ENCODE results near the gene TSPAN33. TPM values are rescaled to one million over a fixed set of nuclear protein-coding genes. Genes with fewer than 3 reads are reported as not detected.

TSPAN33 gene
- total RNA-seq, 1 donor from 2014 or later = 9.5 TPM

DNA sequence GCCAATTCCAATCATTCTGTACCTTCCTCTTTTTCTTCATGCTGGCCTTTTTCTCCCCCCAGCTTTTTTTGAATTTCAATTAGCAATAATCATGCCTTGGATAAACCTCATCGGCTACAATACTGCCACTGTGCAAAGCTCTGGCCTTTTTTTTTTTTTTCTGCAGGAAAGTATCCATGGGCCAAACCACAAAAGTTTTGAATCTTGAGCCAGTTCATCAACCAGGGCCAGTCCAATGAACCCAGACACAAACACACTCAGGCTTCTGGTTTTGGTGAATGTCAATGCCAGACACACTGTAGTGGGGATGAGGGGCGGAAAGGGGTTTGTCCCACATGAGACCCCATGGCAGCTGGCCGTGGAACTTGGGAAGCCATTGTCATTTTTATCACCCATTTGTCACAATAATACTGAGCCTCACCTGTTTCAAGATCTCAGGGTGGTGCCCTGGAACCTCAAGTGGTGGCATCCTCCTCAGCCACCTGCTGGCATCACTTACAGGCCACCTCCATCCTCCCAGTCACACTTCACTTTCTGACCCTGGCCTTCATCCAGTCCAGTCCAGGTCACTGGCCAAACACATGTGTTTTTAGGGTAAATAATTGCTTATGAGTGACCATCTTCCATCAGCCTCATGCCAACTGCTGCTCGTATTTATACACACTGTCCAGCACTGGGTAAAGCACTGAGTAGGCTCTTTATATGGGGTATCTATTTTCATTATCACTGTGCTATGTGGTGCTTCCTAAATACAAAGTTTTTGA lies 40.8 kb upstream of the TSPAN33 start:
- DNase-seq = no peak
- Histone ChIP-seq H3K27ac (no peak overlapping the region), H3K9me3 (no peaks in the 10 kb centered on the region), H3K27me3 (ENCODE audit: low read depth) (no peaks in the 10 kb centered on the region), H3K4me1 (no peaks in the 10 kb centered on the region), H3K36me3 (no peaks in the 10 kb centered on the region), H3K4me3 (no peak overlapping the region)
- TF ChIP-seq, protein P1, sequence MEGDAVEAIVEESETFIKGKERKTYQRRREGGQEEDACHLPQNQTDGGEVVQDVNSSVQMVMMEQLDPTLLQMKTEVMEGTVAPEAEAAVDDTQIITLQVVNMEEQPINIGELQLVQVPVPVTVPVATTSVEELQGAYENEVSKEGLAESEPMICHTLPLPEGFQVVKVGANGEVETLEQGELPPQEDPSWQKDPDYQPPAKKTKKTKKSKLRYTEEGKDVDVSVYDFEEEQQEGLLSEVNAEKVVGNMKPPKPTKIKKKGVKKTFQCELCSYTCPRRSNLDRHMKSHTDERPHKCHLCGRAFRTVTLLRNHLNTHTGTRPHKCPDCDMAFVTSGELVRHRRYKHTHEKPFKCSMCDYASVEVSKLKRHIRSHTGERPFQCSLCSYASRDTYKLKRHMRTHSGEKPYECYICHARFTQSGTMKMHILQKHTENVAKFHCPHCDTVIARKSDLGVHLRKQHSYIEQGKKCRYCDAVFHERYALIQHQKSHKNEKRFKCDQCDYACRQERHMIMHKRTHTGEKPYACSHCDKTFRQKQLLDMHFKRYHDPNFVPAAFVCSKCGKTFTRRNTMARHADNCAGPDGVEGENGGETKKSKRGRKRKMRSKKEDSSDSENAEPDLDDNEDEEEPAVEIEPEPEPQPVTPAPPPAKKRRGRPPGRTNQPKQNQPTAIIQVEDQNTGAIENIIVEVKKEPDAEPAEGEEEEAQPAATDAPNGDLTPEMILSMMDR (IDR thresholded peaks at IDR 0.05) = no peak
- intact Hi-C loops (cut with DNase I) = no loop called here
- ATAC-seq = no peak

DNA sequence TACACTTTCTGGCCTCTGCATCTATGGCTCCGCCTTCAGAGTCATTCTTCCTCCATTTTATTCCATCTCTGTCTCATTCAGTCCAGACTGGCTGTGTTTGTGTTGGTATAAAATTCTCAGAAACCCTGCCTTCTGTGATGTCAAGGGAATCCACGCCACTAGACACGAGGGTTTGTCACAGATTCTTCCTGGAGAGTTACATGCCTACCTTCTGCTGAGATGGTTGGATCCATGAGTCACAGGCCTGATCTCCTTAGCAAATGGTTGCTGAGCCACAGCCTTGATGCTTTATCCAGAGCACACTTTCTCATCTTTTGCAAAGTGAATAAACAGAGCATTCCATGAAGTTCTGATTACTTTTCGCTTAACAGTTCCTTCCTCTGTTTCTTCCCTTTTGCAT lies 35.9 kb upstream of the TSPAN33 start:
- intact Hi-C loops (cut with DNase I) = no loop called here
- no peaks in the 10 kb centered on the region for H3K27me3 ChIP-seq (ENCODE audit: low read depth)
- H3K27ac ChIP-seq = no peak overlapping the region
- no peak for DNase-seq
- TF ChIP-seq, protein P1 (IDR thresholded peaks at IDR 0.05) = no peak
- no peak for ATAC-seq
- no peaks in the 10 kb centered on the region for H3K9me3 ChIP-seq
- no peaks in the 10 kb centered on the region for H3K4me1 ChIP-seq
- no peaks in the 10 kb centered on the region for H3K36me3 ChIP-seq
- H3K4me3 ChIP-seq = no peak overlapping the region

DNA sequence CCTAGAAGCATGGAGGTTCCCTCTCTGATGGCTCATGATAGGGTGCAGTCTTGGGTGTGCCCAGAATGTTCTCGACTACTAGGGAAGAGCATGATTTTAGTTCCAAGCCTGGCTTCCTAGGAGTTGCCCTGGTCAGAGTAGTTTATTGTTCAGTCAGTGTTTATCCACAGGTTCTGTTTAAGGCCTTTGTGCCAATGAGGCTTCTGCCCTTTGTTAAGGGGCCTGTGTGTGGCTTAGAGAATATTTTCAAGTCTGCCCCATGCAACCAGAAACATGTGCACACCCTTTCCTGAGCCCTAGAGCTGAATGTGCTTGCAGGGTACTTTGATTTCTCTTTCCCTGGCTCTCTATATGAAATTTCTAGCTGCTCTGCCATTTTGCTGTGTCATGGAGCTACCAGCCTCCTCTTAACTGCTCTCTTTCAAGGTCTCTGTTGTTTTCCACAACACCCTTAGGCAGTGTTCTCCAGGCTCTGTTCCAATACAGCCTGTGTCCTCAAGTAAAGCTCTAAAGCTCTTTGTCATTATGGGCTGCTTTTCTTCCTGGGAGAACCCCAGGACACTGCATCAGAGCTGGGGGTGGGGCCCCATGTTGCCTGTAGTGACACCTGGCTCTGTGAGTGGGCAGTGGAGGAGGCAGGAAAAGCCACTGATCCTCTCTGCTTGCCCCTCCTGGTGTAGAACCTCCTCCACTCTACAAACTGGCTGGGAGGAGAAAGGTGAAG lies 34.1 kb upstream of the TSPAN33 start:
- peak in 1 of 2 donors; percentile 25 for ATAC-seq
- H3K27me3 ChIP-seq (ENCODE audit: low read depth) = peaks cover 7% of the 10 kb centered on the region
- no peak for DNase-seq
- no peaks in the 10 kb centered on the region for H3K4me1 ChIP-seq
- no peaks in the 10 kb centered on the region for H3K9me3 ChIP-seq
- H3K27ac ChIP-seq = no peak overlapping the region
- intact Hi-C loops (cut with DNase I) = no loop called here
- H3K36me3 ChIP-seq = no peaks in the 10 kb centered on the region
- TF ChIP-seq, protein P1 (IDR thresholded peaks at IDR 0.05) = no peak
- H3K4me3 ChIP-seq = no peak overlapping the region

DNA sequence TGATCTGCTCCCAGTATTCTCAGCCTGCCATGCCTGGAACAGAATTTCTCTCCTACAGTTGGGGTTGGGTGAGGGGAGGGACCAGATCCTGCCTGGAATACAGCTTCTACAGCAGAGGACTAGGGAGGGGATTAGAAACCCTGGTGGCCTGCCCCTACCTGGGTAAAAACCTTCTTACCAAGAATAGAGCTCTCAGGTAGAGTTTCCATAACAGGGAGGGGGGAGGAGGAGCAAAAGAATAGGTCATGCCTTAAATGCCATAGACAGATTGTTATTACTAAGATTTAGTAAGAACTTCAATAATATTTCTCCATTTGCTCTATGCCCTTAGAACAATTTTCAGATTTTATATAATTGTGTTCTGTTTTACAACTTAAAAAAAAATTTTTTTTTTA lies 33.5 kb upstream of the TSPAN33 start:
- Histone ChIP-seq H3K4me1 (no peaks in the 10 kb centered on the region), H3K27me3 (ENCODE audit: low read depth) (peaks cover 7% of the 10 kb centered on the region), H3K4me3 (no peak overlapping the region), H3K9me3 (no peaks in the 10 kb centered on the region), H3K27ac (no peak overlapping the region), H3K36me3 (no peaks in the 10 kb centered on the region)
- TF ChIP-seq, protein P1 (IDR thresholded peaks at IDR 0.05) = no peak
- DNase-seq (no peak), ATAC-seq (no peak)
- intact Hi-C loops (cut with DNase I) = no loop called here

DNA sequence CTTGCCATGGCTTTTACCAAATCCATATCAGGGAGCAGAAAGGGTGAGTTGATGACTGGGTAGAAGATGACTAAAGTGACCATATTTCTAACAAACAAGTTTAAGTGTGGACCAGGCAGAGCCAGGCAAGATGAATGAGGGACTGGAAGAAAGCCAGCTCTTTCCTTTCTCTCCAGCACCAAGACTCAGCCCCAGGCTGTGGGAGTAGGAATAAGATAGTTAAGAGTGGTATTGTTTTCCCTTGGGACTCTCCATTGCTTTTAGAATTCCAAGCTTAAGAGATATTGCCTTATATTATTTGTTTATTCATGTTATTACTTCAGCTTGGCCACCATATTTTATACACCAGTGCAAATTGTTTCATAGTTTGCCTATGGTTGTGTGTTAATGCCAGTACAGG lies 28.8 kb upstream of the TSPAN33 start:
- no peak for DNase-seq
- no peaks in the 10 kb centered on the region for H3K4me1 ChIP-seq
- ATAC-seq = no peak
- intact Hi-C loops (cut with DNase I) = no loop called here
- no peak overlapping the region for H3K27ac ChIP-seq
- H3K36me3 ChIP-seq = no peaks in the 10 kb centered on the region
- no peak overlapping the region for H3K4me3 ChIP-seq
- TF ChIP-seq, protein P1 (IDR thresholded peaks at IDR 0.05) = no peak
- no peaks in the 10 kb centered on the region for H3K9me3 ChIP-seq
- peaks cover 12% of the 10 kb centered on the region for H3K27me3 ChIP-seq (ENCODE audit: low read depth)
